ENCODE results near the gene RELB.
A peak's percentile ranks its signal among the peaks of the same experiment; 100 is the strongest.
"Not testable (repeated sequence)": the region's sequence is repeated elsewhere in the genome, so short reads cannot be mapped to it uniquely, and the experiment has no call there.

Gene RELB

DNA sequence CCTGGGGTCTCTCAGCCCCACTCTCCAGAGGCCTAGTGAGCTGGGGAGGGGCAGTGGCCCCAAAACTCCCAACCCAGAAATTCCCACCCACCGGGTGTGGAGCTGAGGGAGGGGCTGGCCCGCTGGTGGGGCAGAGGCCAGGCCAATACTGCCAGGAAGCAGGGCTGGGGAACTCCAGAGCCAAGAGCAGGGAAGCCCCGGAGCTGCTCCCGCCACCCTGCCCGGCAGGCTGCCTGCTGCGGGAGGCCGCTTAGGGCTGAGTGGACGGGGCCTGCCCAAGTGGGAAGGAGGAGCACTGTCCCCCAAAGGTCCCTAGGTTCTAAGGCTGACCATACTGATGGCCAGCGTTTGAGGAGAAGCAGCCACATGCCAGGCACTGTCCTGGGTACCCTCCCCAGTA lies 13.0 kb upstream of the RELB start:
- no peak for DNase-seq

- peak; percentile 69 for DNase-seq
These were observed 12.2 kb upstream of the RELB start for GRCh38 chr19:44988896-44989556.

GRCh38 chr19:44990459-44990858 lies 10.8 kb upstream of the RELB start:
- DNase-seq, result no peak

DNA sequence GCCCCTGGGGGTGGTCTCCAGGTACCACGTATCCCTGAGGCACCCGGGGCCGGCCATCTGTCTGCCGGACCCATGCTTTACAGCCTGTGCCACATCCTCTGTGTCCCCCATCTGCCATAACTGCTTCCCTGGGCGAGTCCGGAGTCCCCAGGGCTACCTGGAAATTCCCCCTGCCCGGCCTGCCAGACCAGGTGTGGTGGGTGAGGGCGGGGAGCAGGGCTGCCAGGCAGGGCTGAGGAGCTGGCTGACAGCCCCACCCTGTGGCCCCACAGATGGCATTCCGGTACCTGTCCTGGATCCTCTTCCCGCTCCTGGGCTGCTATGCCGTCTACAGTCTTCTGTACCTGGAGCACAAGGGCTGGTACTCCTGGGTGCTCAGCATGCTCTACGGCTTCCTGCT lies 10.3 kb upstream of the RELB start:
- no peak for DNase-seq

DNA sequence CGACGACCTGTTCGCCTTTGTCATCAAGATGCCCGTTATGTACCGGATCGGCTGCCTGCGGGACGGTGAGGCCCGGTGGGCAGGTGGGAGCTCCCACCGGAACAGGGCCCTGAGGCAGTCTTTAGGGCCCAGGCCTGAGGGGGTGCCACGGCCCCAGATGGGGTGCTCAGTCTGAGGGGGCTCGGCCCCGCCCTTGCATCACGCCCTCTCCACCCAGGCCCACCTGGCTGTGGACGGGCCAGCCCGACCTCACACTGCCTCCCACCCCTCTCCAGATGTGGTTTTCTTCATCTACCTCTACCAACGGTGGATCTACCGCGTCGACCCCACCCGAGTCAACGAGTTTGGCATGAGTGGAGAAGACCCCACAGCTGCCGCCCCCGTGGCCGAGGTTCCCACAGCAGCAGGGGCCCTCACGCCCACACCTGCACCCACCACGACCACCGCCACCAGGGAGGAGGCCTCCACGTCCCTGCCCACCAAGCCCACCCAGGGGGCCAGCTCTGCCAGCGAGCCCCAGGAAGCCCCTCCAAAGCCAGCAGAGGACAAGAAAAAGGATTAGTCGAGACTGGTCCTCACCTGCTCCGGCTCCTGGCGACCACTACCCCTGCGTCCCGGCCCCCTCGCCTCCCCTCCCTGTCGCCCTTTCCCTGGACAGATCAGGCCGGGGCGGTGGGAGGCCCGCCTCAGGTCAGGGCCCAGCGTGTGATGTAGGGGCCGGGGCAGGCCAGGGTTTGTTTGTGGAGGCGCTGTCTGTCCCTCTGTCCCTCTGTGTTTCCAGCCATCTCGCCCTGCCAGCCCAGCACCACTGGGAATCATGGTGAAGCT lies 8.7 kb upstream of the RELB start:
- no peak for DNase-seq

GRCh38 chr19:44993526-44993925 lies 7.7 kb upstream of the RELB start:
- no peak for DNase-seq

DNA sequence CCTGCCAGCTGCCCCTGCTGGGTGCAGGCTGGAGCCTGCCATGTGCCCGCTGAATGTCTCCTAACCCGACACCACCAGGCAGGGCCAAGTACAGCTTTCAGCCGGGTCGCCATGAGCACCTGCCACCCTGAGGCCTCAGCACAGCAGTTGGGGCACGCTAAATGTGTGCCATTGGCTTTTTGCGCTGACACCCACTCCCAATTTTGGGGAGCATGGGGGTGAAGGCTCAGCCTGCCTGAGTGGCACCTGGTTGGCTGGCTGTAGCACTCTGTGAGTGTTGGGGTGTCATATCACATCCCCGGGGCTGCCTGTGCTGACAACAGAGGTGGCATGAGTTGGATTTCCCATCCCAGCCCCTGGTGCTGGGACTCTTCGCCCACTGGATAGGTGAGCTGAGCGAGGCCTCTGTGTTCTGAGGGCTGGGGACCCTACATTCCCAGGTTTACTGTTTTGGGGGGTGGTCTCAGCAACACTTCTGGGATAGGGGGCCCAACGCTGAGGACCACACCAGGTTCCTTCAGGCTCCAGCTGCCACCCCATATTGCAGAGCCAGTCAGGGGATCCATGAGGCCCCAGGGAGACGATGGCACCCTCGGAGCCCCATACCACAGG lies 7.2 kb upstream of the RELB start:
- no peak for DNase-seq

DNA sequence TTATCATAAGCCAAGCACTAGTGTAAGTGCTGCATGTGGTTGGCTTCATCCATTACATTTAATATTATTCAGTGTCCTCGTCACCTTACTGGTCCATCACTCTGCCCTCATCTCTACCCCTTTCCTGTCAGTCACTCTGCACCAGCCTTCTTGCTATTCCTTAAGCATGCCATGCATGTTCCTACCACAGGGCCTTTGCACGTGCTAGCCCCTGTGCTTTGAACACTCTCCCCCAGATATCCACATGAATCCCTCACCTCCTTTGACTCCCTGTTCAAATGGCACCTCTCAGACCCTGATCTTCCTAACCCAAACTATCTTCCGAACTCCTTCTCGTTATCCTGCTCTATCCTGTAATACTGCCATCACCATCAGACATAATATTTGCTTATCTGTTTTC lies 3.2 kb upstream of the RELB start:
- no peak for DNase-seq

DNA sequence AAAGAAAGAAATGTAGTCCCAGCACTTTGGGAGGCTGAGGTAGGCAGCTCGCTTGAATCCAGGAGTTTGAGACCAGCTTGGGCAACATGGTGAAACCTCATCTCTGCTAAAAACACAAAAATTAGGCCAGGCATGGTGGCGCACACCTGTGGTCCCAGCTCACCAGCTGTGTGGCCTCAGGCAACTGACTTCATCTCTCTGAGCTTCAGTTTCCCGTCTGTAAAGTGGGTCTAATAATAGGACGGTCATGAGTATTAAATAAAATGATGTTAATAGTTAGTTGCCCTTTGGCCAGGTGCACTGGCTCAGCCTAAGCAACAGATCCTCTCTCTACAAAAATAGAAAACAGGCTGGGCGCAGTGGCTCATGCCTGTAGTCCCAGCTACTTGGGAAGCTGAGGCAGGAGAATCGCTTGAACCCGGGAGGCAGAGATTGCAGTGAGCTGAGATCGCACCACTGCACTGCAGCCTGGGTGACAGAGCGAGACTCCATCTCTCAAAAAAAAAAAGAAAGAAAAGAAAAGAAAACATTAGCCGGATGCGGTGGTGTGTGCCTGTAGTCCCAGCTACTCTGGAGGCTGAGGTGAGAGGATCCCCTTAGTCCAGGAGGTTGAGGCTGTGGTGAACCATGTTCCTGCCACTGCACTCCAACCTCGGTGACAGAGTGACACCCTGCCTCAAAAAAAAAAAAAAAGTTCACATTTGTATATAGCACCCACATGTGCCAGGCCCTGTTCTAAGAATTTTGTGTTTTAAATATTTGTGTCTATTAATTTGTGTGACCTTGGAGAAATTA lies 1.9 kb upstream of the RELB start:
- DNase-seq, result not testable (repeated sequence)

DNA sequence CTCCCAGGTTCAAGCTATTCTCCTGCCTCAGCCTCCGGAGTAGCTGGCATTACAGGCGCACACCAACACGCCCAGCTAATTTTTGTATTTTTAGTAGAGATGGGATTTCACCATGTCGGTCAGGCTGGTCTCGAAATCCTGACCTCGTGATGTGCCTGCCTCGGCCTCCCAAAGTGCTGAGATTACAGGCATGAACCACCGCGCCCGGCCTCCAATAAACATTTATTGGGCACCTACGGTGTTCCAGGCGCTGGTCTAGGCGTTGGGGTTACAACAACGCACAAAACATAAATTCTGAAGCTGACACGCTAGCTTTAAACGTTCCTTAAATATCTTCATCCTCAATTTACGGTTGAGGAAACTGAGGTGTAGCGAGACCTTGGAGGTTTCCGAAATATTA lies 599 bp upstream of the RELB start:
- DNase-seq, result not testable (repeated sequence)

DNA sequence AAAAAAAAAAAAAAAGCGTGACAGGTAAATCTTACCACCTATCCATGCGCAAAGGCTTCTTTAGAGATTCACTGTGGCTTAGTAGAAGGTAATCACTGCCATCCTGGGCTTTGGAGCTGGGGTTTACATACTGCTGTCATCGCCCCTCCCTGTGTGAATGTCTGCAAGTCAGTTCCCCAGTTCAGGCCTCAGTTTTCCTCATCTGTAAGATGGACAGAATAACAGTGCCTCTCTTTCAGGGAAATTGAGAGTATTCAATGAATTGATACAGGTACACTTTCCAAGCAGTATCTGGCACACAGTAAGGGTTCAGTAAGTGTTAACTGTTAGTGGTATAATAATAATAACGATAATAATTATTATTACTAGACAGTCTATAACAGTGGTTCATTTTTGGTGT lies 2.2 kb downstream of the RELB start:
- DNase-seq, result no peak

DNA sequence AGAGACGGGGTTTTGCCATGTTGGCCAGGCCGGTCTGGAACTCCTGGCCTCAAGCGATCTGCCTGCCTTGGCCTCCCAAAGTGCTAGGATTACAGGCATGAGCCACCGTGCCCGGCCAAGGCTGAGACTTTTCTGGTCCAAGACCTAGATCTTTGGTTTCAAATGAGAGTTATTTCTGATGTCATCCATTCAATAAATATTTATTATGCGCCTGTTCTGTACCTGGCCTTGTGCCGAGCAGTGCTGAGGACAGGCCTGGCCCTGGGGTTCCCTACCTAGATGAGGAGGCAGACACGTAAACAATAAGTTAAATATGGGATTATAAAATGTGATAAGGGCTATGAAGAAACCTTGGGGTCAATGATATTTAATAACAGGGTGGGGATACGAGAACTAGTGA lies 4.5 kb downstream of the RELB start:
- DNase-seq, result no peak

DNA sequence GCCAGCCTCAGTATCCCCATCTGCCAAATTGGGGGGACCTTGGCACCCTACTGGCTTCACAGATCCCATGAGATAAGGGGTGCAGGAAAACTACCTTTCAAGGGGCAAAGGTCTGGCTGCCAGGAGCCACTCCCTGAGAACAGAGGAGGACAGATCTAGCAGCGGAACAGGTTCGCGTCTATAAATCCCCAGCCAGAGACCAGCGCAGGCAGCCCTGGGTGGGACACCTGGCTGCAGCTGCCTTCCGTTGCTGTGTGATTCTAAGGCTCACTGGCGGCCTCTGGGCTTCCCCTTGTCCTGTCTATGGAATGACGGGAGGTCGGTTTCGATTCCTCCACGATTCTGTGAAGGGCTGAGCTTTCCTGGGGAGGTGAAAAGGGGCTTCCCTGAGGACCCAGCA lies 7.3 kb downstream of the RELB start:
- DNase-seq, result no peak

GRCh38 chr19:45009625-45010255 lies 8.5 kb downstream of the RELB start:
- no peak for DNase-seq

DNA sequence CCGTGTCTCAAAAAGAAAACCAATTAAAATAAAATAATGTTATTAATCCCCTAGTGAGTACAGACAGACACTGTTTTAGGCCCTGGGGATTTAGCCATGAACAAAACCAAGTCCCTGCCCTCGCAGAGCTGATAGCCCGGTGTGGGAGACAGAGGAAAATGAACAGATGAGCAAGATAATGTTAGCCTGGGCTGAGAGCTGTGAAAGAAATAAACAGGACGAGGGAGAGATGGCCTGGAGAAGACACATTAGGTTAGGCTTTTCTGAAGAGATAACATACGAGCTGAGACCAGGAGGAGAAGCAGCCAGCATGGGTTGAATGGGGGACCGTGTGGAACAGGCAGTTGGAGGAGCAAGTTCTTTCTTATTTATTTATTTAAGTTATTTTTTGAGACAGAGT lies 9.0 kb downstream of the RELB start:
- DNase-seq, result no peak

GRCh38 chr19:45011959-45012358 lies 10.7 kb downstream of the RELB start:
- no peak for DNase-seq

DNA sequence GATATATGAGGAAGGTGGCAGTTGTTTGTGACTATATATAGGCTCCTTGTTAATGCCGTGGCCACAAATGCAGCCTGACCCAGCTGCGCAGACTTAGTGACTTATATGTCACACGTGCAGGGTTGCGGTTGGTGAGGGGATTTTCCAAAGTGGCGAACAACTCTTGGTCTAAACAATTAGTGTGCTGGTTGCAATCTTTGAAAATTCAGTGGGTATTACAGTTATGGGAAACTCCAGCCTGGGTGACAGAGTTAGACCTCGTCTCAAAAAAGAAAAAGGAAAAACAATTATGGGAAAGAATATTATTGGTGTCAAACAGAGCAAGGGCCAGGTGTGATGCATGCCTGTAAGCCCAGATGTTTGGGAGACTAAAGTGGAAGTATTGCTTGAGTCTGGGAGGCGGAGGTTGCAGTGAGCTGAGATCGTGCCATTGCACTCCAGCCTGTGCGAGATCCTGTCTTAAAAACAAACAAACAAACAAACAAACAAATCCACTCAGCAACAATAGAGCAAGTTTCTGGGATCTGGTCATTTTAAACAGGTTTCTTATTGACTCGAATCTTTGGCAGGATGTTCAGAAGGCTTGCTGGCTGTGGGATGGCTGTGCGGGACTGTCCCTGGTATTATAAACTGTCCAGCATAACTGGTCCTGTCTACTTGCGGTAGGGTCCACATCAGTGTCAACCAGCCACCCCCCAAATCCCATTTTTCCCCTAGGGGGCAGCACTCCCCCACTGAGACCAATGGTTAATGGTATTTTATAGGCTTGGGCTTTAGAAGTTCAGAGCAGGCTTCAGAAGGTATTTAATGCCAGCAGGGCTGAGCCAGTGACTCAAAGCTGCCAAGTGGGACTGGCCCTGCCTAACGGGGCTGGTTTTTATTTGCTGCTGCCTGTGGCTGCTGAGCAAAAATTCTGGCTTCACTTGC lies 15.4 kb downstream of the RELB start:
- peak; percentile 91 for DNase-seq

- DNase-seq, result no peak
These were observed 17.9 kb downstream of the RELB start for GRCh38 chr19:45019187-45019586.

GRCh38 chr19:45020071-45020470 lies 18.8 kb downstream of the RELB start:
- no peak for DNase-seq

GRCh38 chr19:45021971-45022370 lies 20.7 kb downstream of the RELB start:
- DNase-seq, result no peak

DNA sequence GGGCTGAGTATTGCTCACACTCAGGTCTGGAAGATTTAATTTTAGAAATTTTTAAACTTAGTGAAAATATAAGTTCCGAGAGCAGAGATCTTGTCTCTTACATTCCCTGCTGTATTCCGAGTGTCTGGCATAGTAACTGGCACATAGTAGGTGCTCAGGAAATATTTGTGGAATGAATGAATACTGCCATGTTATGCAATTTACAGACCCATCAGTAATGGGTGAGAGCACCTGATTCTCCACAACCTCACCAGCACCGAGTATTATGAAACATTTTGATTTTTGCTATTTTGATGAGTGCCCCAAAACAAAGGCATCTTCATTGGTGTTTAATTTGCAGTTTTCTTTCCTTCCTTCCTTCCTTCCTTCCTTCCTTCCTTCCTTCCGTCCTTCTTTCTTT lies 21.8 kb downstream of the RELB start:
- DNase-seq, result no peak

DNA sequence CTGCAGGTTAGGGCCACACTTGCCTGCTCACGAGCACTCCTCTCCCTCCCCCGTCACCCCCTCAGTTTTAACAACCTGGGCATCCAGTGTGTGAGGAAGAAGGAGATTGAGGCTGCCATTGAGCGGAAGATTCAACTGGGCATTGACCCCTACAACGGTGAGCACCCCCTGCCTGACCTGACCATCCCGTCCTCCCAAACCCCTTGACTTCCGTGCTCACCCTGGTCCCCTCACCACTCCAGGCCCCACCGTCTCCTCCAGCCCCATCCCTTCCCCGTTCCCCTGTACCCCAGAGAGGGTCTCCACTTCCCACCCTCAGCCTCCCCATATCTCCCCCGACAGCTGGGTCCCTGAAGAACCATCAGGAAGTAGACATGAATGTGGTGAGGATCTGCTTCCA lies 24.0 kb downstream of the RELB start:
- no peak for DNase-seq

Measured in RPMI8226 (cell line).